MM.1S (cell line): Measurements from ENCODE around the gene KDM4C.

Experiments
- DNase-seq: peaks from one replicate; pipeline ENCODE4 v3.0.0-alpha.2; 2015
- H2AFZ ChIP-seq: fragments of 300-600 bp; sonication (generic); 2 replicates; pipeline ENCODE4 v1.6.0; 2016; ENCODE audit warnings: antibody characterized with exemption, low read length
- H3F3A ChIP-seq: fragments of 300-600 bp; sonication (generic); 2 replicates; pipeline ENCODE4 v1.6.1; 2016; ENCODE audit warnings: mild to moderate bottlenecking, antibody characterized with exemption, low read length, moderate library complexity, mixed read lengths; ENCODE audit not compliant: insufficient read depth
- H3K27ac ChIP-seq: fragments of 300-600 bp; sonication (generic); 2 replicates; pipeline ENCODE4 v1.5.1; 2016; ENCODE audit warnings: mild to moderate bottlenecking, low read length
- H3K27me3 ChIP-seq: fragments of 300-600 bp; sonication (generic); replicated peaks from 2 replicates; pipeline ENCODE4 v1.6.0; 2016; ENCODE audit warnings: low read length; ENCODE audit not compliant: insufficient read depth
- H3K36me3 ChIP-seq: fragments of 300-600 bp; sonication (generic); replicated peaks from 2 replicates; pipeline ENCODE4 v1.6.1; 2016; ENCODE audit warnings: mild to moderate bottlenecking, low read length, mixed read lengths; ENCODE audit not compliant: insufficient read depth
- H3K4me1 ChIP-seq: fragments of 300-600 bp; sonication (generic); 2 replicates; pipeline ENCODE4 v1.6.1; 2016; ENCODE audit warnings: low read length, mixed read lengths
- H3K4me2 ChIP-seq: fragments of 300-600 bp; sonication (generic); 2 replicates; pipeline ENCODE4 v1.6.0; 2016; ENCODE audit warnings: low read depth, low read length
- H3K4me3 ChIP-seq: fragments of 300-600 bp; sonication (generic); 2 replicates; pipeline ENCODE4 v1.5.1; 2016; ENCODE audit warnings: low read length, mixed read lengths
- H3K79me2 ChIP-seq: fragments of 300-600 bp; sonication (generic); 2 replicates; pipeline ENCODE4 v1.6.1; 2016; ENCODE audit warnings: mixed run types, low read length, mixed read lengths
- H3K9ac ChIP-seq: fragments of 300-600 bp; sonication (generic); 2 replicates; pipeline ENCODE4 v1.6.1; 2016; ENCODE audit warnings: low read length, mixed read lengths
- H3K9me2 ChIP-seq: fragments of 300-600 bp; sonication (generic); replicated peaks from 2 replicates; pipeline ENCODE4 v1.6.1; 2016; ENCODE audit warnings: mild to moderate bottlenecking, low read length, mixed read lengths; ENCODE audit not compliant: insufficient read depth
- H3K9me3 ChIP-seq: fragments of 300-600 bp; sonication (generic); replicated peaks from 2 replicates; pipeline ENCODE4 v1.6.1; 2016; ENCODE audit warnings: mild to moderate bottlenecking, low read length, mixed read lengths; ENCODE audit not compliant: insufficient read depth
- H4K20me1 ChIP-seq: fragments of 300-600 bp; sonication (generic); 2 replicates; pipeline ENCODE4 v1.6.1; 2016; ENCODE audit warnings: mild to moderate bottlenecking, low read length, moderate library complexity, mixed read lengths; ENCODE audit not compliant: insufficient read depth
- CTCF ChIP-seq: fragments of 300-600 bp; sonication (generic); IDR thresholded peaks from 2 replicates; pipeline ENCODE4 v1.5.1; 2016; ENCODE audit warnings: antibody characterized with exemption, low read length, mixed read lengths
- EZH2 ChIP-seq: fragments of 300-600 bp; sonication (generic); optimal IDR thresholded peaks from 2 replicates; pipeline ENCODE3; 2017; ENCODE audit warnings: low read depth, mild to moderate bottlenecking, antibody characterized with exemption, low read length, mixed read lengths
- EZH2phosphoT487 ChIP-seq: fragments of 300-600 bp; sonication (generic); IDR thresholded peaks from 2 replicates; pipeline ENCODE4 v1.6.1; 2018; ENCODE audit warnings: antibody characterized with exemption, low read length

Gene KDM4C

DNA sequence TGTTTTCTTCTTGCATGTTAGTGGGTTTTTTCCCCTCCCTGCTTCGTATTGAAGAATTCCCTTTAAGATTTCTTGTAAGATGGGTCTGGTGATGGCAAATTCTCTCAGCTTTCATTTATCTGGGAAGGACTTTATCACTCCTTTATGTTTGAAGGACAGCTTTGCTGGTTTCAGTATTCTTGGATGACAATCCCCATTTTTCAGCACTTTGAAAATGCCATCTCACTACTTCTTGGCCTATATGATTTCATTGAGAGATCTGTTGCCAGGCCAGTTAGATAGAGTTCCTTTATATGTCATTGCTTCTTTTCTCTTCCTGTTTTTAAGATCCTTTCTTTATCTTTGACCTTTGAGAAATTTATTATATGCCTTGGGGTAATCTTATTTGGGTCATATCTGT is 106.3 kb downstream of the KDM4C start:
- Histone ChIP-seq H3F3A (no peaks in the 10 kb centered on the region), H3K4me3 (no peak overlapping the region), H3K27ac (no peak overlapping the region), H3K27me3 (no peaks in the 10 kb centered on the region), H3K9ac (no peak overlapping the region), H3K9me3 (no peaks in the 10 kb centered on the region), H3K9me2 (no peaks in the 10 kb centered on the region), H3K4me2 (no peak overlapping the region), H3K79me2 (no peaks in the 10 kb centered on the region), H2AFZ (no peak overlapping the region), H4K20me1 (no peaks in the 10 kb centered on the region), H3K36me3 (no peaks in the 10 kb centered on the region), H3K4me1 (no peaks in the 10 kb centered on the region)
- TF ChIP-seq CTCF (no peak), EZH2phosphoT487 (no peak), EZH2 (no peak)
- DNase-seq, result no peak

GRCh38 chr9:6869081-6869948 is 111.5 kb downstream of the KDM4C start:
- no peak overlapping the region for H2AFZ ChIP-seq
- H4K20me1 ChIP-seq, result no peaks in the 10 kb centered on the region
- DNase-seq, result no peak
- H3K36me3 ChIP-seq, result no peaks in the 10 kb centered on the region
- no peaks in the 10 kb centered on the region for H3F3A ChIP-seq
- H3K79me2 ChIP-seq, result no peaks in the 10 kb centered on the region
- H3K4me2 ChIP-seq, result no peak overlapping the region
- no peak overlapping the region for H3K4me3 ChIP-seq
- H3K9me2 ChIP-seq, result no peaks in the 10 kb centered on the region
- no peaks in the 10 kb centered on the region for H3K4me1 ChIP-seq
- no peaks in the 10 kb centered on the region for H3K27me3 ChIP-seq
- H3K9ac ChIP-seq, result no peak overlapping the region
- H3K27ac ChIP-seq, result no peak overlapping the region
- no peaks in the 10 kb centered on the region for H3K9me3 ChIP-seq
- TF ChIP-seq EZH2phosphoT487 (no peak), CTCF (no peak), EZH2 (no peak)

DNA sequence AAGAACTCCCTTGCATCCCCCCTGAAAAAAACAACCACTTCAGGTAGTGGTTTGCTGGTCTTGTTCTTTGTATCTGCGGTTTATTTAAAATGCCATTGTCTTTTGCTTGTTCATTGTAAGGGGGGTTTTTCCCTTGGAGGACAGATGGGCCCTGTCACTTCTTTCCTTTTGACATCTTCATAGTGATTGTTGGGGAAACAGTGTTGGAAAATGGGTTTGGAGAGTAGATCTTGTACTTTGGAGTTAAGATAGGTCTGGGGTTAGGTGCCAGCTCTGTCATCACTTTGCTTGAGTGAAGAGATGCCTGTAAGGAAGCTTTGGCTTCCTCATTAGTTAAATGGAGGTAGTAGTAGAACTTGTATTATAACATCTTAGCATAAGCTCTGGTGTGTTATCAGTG is 112.4 kb downstream of the KDM4C start:
- Histone ChIP-seq H4K20me1 (no peaks in the 10 kb centered on the region), H3K27ac (no peak overlapping the region), H3K4me1 (no peaks in the 10 kb centered on the region), H3K9me2 (no peaks in the 10 kb centered on the region), H3K36me3 (no peaks in the 10 kb centered on the region), H3K27me3 (no peaks in the 10 kb centered on the region), H3K4me3 (no peak overlapping the region), H3K4me2 (no peak overlapping the region), H3F3A (no peaks in the 10 kb centered on the region), H3K9ac (no peak overlapping the region), H3K9me3 (no peaks in the 10 kb centered on the region), H3K79me2 (no peaks in the 10 kb centered on the region), H2AFZ (no peak overlapping the region)
- DNase-seq, result no peak
- TF ChIP-seq CTCF, result no peak
- no peak for TF ChIP-seq EZH2
- no peak for TF ChIP-seq EZH2phosphoT487
